Islet precursor cell (in vitro differentiated cells): ENCODE results near the gene CLDN19.

Experiments used
- DNase-seq: peaks from one replicate; pipeline ENCODE4 v3.0.0-alpha.2; 2018

The CLDN19 gene

DNA sequence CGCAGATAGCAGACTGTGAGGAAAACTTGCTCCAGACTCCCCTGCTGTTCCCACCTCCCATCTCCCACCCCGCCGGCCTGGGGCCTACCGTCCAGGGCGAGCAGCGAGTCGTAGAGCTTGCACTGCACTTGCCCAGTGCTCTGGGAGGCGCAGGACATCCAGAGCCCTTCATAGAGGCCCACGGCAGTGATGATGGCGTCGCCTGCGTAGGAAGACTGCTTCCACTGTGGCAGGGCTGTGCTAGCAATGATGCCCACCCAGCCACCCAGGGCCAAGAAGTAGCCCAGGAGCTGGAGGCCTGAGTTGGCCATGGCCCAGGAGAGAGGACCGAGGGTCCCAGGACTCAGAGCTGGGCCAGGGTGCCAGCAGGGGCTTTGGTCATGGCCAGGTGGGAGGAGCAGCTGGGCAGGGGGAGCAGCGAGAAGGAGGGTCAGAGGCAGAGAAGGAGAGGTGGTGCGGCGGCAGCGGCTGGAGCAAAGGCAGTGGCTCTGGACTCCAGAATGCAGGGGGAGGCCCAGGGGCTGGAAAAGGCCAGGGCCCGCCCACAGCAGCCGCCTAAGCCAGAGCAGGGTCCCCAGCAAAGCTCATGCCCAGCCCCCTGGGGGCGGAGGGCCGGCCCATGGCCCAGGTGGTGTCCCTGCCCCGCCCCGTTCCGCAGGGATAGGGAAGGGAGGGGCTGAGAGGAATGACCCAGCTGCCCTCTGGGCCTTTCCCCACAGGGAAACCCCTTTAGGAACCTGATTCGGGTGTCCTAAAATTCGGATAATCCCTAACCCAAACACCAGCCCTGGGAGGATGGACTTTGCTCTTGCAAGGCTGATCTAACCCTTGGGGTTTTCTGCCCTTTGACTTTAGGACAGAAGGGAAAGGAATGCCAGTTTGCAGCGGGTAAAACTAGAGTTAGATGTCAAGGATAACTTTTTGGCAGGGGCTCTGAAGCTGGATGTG is at the start of gene CLDN19:
CLDN19 (minus strand) TSS at position 484 of the 948 bp plus-strand sequence; CDS start at position 311, 173 bp downstream.
- DNase-seq = peak; percentile 93

DNA sequence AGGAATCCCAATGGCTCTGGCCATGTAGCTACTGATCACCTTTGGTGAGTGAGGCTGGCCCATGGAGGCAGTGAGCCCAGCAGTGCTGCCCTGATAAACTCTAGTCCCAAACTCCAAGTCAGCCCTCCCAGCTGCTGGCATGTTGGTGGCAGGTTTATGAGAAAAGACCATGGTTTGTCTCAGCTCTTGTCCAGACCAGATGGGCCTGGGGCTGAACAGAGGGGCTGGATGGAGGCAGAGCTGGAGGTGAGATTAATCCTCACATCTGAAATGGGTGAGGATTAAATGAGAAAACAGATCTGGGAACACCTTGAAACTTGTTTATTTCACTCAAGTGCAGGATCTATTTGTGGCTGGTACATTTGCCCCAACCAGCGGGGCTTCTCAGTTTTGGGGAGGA is 48.0 kb upstream of the CLDN19 start:
- no peak for DNase-seq

GRCh38 chr1:42786097-42786496 is 46.1 kb upstream of the CLDN19 start:
- no peak for DNase-seq

DNA sequence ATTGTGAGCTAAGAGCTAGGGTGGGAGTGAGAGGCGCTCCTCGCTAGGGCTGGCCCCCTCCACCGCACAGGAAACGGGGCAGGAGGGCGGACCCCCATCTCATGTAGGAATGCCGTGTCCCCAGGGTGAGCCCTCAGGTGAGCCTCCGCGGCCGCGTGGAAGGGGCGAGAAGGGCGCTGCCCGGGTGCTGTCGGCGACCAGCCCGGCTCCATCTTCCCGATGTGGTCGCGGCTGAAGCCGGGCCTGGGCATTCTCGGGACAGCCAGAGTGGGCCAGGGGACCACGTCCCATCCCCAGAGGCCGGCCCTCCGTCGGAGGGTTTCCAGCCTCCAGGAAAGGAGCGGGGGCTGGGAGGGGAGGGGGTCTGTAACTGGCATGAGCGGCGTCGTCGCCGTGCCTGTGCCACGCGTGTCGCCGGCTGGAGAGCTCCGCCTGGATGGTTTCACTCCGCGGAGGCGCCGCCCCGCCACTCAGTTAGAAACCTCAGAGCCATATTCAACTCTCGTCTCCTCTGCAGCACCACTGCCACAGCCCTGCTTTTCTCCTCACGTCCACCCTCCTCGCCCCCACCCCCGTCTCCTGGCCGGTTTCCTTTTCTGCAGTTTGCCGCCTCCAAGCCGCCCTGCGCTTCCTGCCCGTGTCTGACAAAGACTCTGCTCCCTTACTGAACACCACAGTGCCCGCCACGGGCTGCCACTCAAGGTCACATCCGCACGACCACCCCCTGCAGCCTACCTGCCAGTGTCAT is 45.1 kb upstream of the CLDN19 start, which contains the start of gene TMEM269:
TMEM269 (plus strand) TSS at position 46 of the 748 bp plus-strand sequence. CDS start 4,903 bp downstream, outside the sequence.
- DNase-seq = no peak

- DNase-seq = no peak
These were observed 44.5 kb upstream of the CLDN19 start for GRCh38 chr1:42784547-42784945.

- no peak for DNase-seq
These were observed 43.1 kb upstream of the CLDN19 start for GRCh38 chr1:42783092-42783491.

GRCh38 chr1:42780176-42780575 is 40.1 kb upstream of the CLDN19 start:
- DNase-seq = no peak

DNA sequence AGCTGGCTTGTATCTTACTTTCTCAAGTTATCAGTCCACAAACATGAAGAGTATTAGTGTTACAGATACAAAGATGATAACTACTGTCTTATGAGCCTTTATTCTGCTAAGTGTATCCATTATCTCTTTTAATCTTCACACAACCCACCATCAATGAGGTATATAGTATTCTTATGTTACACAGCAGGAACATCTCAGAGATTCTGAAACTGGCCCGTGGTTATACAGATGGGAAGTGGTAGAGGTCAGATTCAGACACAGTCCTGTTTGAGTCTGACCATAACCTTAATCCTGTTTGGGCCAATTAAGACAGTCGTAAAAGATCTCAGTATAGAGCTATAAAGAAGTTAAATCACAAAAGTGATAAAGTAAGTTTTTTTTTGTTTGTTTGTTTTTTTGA is 39.7 kb upstream of the CLDN19 start:
- no peak for DNase-seq

DNA sequence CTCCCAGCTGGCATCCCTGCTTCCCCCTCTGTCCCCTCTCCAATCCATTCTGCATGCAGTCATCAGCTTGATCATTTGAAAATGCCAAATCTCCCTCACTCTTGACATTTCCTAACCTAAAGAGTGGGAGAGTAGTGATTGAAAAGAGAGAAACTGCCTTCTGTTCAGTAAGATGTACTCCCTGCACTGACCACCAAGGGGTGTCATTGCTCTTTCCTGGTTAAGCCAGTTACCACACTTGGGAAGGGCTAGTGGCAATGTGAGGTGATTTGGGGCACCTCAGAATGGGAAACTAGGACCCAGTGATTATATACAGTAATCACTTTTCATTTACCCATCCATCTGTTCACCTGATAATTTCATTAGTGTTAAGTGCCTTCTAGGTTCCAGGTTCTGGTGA is 37.8 kb upstream of the CLDN19 start:
- no peak for DNase-seq

- DNase-seq = no peak
These were observed 36.5 kb upstream of the CLDN19 start for GRCh38 chr1:42776502-42776901.

DNA sequence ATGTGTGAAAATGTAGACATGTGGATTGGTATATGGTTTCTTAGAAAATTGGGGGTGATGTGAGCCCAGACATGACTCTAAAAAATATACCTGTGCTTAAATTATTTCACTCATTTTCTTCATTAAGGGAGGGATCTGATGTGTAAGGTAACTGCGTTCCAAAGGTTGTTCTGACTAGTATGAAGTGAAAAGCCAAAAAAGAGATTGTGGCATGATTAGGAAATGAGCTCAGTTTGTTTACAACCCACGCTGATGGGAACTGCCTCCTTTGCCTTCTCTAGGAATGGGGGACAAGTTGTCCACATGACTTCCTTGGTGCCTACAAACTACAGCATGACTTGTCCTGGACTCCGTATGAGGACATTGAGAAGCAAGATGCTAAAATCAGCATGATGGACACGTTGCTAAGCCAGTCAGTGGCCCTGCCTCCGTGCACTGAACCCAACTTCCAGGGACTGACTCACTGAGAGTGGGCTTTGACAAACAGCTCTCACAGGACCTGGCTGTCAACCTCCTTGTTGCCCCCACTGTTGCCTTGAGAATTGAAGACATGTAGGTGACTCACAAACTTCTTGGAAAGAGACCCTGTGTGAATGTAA is 35.0 kb upstream of the CLDN19 start:
- DNase-seq = no peak

GRCh38 chr1:42773420-42773819 is 33.4 kb upstream of the CLDN19 start:
- DNase-seq = no peak

DNA sequence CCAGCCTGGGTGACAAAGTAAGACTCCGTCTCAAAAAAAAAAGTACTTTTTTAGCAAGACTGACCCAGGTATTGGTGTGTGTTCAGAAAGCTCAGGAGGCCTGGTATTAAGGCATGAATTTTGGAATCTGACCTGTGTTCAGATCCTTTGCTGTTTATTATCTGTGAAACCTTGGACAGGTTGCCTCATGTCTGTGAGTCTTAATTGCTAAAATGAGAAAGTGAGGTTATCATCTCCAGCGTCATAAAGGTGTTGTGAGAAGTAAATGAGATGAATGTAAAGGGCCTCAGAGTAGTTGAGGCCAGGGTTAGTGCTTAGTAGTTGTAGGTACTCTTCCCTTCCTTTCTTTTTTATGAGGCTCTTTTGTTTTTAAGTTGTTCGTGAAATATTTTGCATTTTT is 29.8 kb upstream of the CLDN19 start:
- DNase-seq = no peak

GRCh38 chr1:42768172-42768571 is 28.1 kb upstream of the CLDN19 start:
- DNase-seq = no peak

- no peak for DNase-seq
These were observed 27.5 kb upstream of the CLDN19 start for GRCh38 chr1:42767510-42768000.

- DNase-seq = peak; percentile 100
These were observed 26.9 kb upstream of the CLDN19 start, which contains the start of the genes C1orf50 and P3H1 for GRCh38 chr1:42766741-42767509. Gene C1orf50 (plus strand): TSS chr1:42767249. CDS start chr1:42767312, 63 bp downstream. Gene P3H1 (minus strand): TSS chr1:42767028. CDS start chr1:42766971, 57 bp downstream.

DNA sequence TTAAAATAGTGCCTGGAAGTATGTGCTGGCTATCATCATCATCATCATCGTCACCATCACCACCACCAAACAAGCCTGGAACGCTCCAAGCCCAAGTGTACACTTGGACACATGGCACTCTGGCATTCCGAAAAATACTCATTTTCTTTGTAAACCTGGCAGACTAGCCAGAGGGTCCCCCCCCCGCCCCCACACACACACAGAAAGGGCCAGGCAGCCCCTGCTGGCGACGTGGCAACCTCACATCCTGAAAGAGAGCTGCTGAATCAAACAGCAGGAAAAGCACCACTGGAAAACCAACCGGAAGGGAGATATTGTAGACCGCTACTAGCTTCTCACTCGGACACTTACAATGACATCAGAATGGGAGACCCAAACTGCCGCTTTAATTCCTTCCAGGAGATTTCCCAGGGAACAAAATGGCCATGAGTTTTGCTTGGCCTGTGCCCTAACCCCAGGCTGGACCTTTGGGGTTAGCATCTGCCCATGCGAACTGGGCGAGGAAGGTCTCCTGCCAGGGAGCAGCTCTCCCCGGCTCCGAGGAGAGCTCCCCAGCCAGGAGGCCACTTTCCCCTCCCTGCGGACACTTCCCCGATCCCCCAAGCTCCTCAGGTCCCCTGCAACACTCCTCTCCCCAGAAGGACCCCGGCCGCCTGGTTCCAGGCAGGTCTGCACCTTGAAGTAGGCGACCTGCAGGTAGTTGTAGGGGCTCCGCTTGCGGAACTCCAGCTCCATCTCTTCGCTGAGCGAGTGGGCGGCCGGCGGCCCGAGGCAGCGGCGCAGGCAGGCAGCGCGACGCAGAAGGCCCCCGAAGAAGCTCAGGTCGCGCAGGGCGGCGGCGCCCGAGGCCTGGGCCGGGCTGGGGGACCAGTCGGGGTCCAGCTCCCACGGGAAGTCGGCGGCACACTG is 26.1 kb upstream of the CLDN19 start:
- DNase-seq = peak; percentile 87

GRCh38 chr1:42765269-42765668 is 25.2 kb upstream of the CLDN19 start:
- DNase-seq = no peak

DNA sequence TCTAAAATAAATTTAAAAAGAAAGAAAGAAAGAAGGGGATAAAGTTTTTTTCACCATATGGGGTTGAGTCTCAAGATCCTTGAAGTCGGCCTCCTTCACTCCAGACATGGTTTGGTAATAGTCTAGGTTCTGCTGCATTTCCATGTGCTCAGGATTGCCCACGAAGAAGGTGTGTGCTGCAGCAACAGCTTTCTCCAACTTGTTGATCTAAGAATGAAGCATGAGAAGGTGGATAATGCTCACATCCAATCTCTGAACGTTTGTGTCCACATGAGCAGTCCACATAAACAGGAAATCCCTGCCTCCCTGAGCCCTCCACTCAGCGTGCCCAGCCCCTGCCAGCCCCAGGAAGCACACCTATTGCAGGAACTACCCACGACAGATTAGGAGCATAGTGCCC is 22.2 kb upstream of the CLDN19 start:
- no peak for DNase-seq

- no peak for DNase-seq
These were observed 21.5 kb upstream of the CLDN19 start for GRCh38 chr1:42761567-42761966.

- no peak for DNase-seq
These were observed 19.1 kb upstream of the CLDN19 start for GRCh38 chr1:42759114-42759513.
